Activated CD4-positive, alpha-beta T cell treated with anti-CD3 and anti-CD28 coated beads, Interleukin-2, amount 10 ng/mL, durations not matched to agents 7 days and 5 days (primary cell): ENCODE results near the gene RPL39L. TPM values are rescaled to one million over a fixed set of nuclear protein-coding genes. Genes with fewer than 3 reads are reported as not detected.

ENCODE experiments used
- CTCF ChIA-PET: fragments of 350-600 bp; sonication (Branson Sonifier 250); formaldehyde crosslinking; loops from one replicate; lab custom pipeline; 2021; ENCODE audit warnings: antibody characterized with exemption; lab: Charles Lee
- POLR2A ChIA-PET: fragments of 350-600 bp; sonication (Branson Sonifier 250); formaldehyde crosslinking; loops from one replicate; lab custom pipeline; 2021; ENCODE audit warnings: antibody characterized with exemption; lab: Charles Lee
- DNase-seq: peaks from one replicate; pipeline ENCODE4 v3.0.0-alpha.2; 2020
- H3K27ac Mint-ChIP-seq: one replicate; pipeline ENCODE4 v1.8.0; 2021; ENCODE audit warnings: mild to moderate bottlenecking, moderate library complexity, mixed read lengths
- H3K27me3 Mint-ChIP-seq: one replicate; pipeline ENCODE4 v1.8.0; 2021; ENCODE audit warnings: mixed read lengths
- H3K36me3 Mint-ChIP-seq: one replicate; pipeline ENCODE4 v1.8.0; 2021; ENCODE audit warnings: low read depth, mixed read lengths
- H3K4me1 Mint-ChIP-seq: one replicate; pipeline ENCODE4 v1.8.0; 2021; ENCODE audit warnings: mixed read lengths
- H3K4me3 Mint-ChIP-seq: one replicate; pipeline ENCODE4 v1.8.0; 2021; ENCODE audit warnings: mild to moderate bottlenecking, moderate library complexity, mixed read lengths
- H3K9me3 Mint-ChIP-seq: one replicate; pipeline ENCODE4 v1.8.0; 2021; ENCODE audit warnings: mixed read lengths
- total RNA-seq, 2 experiments: library from RNA; stranded (reverse); gene quantifications; one replicate each; pipeline ENCODE4 v1.2.3, GENCODE V29; 2021

Gene RPL39L
- total RNA-seq, 2 experiments from 2014 or later = 18.4 to 20.4 TPM

DNA sequence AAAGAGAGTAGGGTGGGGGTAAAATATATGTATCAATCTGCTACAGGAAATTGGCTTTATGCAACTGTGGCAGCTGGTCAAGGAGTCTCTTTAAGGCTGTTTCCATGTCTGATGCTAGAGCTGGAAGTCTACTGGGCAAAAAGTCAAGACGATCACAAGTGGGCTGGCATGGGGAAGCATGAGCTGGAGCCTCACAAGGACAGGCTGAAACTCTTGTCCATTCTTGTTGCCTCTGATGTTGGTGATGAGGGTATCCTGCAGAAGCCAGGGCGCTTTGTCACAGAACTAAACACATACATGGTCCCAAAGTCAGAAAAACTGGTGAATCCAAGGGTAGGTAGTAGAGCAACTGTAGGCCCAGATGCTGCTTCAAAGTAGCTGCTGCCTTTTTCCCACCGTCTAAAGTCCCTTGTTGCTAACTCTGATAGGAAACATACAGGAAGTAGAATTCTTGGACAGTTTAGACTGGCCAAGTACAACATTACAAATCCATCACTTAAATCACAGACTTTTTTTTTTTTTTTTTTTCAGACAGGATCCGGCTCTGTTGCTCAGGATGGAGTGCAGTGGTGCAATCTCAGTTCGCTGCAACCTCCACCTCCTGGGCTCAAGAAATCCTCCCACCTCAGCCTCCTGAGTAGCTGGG lies 54.2 kb downstream of the RPL39L start:
- Mint-ChIP-seq H3K4me1 (peaks cover 19% of the 10 kb centered on the region), H3K36me3 (peaks cover 30% of the 10 kb centered on the region), H3K27ac (no peak overlapping the region), H3K9me3 (peaks cover 20% of the 10 kb centered on the region), H3K27me3 (peaks cover 3% of the 10 kb centered on the region), H3K4me3 (no peak overlapping the region)
- CTCF ChIA-PET = interaction anchor here (0.6 to 0.9 kb wide), 3 partner anchors 11 to 132 kb away, joined by 3 read pairs; no protein-coding TSS in a partner anchor
- no peak for DNase-seq
- POLR2A ChIA-PET = no interaction called here

GRCh38 chr3:187084580-187084979 lies 54.7 kb downstream of the RPL39L start:
- no peak overlapping the region for H3K27ac Mint-ChIP-seq

GRCh38 chr3:187084126-187084525 lies 55.2 kb downstream of the RPL39L start:
- Mint-ChIP-seq H3K27me3 (peaks cover 1% of the 10 kb centered on the region), H3K4me3 (no peak overlapping the region), H3K9me3 (peaks cover 14% of the 10 kb centered on the region), H3K27ac (no peak overlapping the region), H3K36me3 (peaks cover 32% of the 10 kb centered on the region), H3K4me1 (peaks cover 19% of the 10 kb centered on the region)
- no peak for DNase-seq
- POLR2A ChIA-PET = no interaction called here
- CTCF ChIA-PET = interaction anchor here (0.7 to 0.8 kb wide), 2 partner anchors 23 to 47 kb away, joined by 3 read pairs; no protein-coding TSS in a partner anchor

More at GRCh38 chr3:187084580-187084979, 54.7 kb downstream of the RPL39L start:
- DNase-seq = no peak
- ChIA-PET CTCF (interaction anchor here (0.7 to 0.8 kb wide), 2 partner anchors 23 to 47 kb away, joined by 3 read pairs; no protein-coding TSS in a partner anchor), POLR2A (no interaction called here)
- peaks cover 19% of the 10 kb centered on the region for H3K4me1 Mint-ChIP-seq
- peaks cover 17% of the 10 kb centered on the region for H3K9me3 Mint-ChIP-seq
- peaks cover 1% of the 10 kb centered on the region for H3K27me3 Mint-ChIP-seq
- H3K36me3 Mint-ChIP-seq = peaks cover 31% of the 10 kb centered on the region
- no peak overlapping the region for H3K4me3 Mint-ChIP-seq

DNA sequence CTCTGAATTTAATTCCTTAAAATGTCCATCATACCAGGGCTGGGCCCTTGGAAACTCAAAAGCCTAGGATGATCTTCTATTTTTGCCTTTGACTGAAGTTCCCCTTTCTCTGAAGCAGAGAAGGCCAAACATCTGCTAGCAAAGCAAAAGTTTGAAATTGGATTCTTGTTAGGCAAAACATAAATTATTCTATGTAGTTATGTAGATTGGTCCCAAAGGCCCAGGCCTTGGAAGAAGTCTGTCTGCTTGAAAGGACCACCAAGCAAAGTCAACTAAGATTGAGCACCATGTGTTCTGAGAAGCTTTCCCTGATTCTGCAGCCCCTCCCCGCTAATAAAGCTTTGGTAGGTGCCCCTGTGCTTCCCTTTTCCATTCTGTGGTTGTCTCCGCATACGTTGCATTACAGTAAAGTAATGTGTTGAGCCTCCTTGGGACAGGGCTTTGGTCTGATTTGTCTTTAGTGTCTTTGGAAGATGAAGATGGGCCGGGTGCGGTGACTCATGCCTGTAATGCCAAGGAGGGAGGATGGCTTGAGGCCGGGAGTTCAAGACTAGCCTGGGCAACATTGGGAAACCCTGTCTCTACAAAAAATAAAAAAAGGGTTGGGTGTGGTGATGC lies 56.4 kb downstream of the RPL39L start:
- CTCF ChIA-PET = interaction anchor here (0.6 kb wide), 1 partner anchor 224 kb away, joined by 3 read pairs; no protein-coding TSS in a partner anchor
- Mint-ChIP-seq H3K9me3 (peaks cover 8% of the 10 kb centered on the region), H3K27ac (no peak overlapping the region), H3K36me3 (peaks cover 34% of the 10 kb centered on the region), H3K27me3 (peaks cover 1% of the 10 kb centered on the region), H3K4me3 (no peak overlapping the region), H3K4me1 (peaks cover 17% of the 10 kb centered on the region)
- no peak for DNase-seq
- POLR2A ChIA-PET = no interaction called here

- H3K27ac Mint-ChIP-seq = no peak overlapping the region
- ChIA-PET POLR2A (no interaction called here), CTCF (interaction anchor here (0.6 to 1.2 kb wide), 3 partner anchors 12 to 959 kb away, joined by 3 to 4 read pairs (median 3); no protein-coding TSS in a partner anchor)
- no peak for DNase-seq
- H3K4me1 Mint-ChIP-seq = peaks cover 17% of the 10 kb centered on the region
- H3K36me3 Mint-ChIP-seq = peaks cover 43% of the 10 kb centered on the region
- no peak overlapping the region for H3K4me3 Mint-ChIP-seq
- H3K9me3 Mint-ChIP-seq = no peaks in the 10 kb centered on the region
- no peaks in the 10 kb centered on the region for H3K27me3 Mint-ChIP-seq
Measured at GRCh38 chr3:187080799-187081450, 58.4 kb downstream of the RPL39L start.

DNA sequence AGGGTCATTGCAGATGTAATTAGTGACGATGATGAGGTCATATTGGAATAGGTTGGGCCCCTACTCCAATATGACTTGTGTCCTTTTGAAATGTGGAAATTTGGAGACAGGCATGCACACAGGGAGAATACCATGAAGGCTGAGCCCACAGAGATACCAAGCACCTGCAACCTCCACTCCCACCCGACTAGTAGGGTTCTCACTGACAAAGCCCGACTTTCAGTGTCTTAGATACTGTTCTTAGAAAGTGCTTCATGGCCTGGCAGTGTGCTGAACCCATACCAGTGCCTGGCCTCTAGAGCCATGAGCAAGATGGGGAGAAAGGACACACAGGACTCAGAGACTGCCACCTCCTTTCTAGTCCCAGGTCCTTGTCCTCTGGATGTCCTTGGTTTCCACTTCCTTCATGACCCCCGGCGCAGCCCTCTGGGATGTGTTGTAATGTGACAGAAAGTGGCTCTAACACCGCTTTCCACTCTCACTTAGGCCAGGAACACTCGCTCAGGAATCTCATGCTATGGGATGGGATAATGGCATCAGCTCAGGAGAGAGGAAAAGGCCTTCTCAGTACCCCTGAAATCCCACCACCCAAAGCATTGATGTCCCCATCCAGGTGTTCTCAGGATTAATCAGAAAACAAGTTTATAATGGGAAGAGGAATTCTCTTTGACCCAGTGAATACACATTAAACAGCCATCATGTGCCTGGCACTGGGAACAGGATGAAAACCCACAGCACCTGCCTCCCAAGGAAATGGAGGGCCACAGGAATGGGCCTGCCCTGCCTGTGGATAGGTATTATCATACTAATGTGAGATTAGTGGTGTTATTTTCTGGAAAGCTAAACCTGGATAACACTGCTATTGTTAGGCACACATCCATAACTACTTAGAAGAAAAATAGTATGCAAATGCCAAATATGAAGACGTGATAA lies 59.9 kb downstream of the RPL39L start:
- H3K4me1 Mint-ChIP-seq = peaks cover 9% of the 10 kb centered on the region
- ChIA-PET POLR2A (no interaction called here), CTCF (no interaction called here)
- H3K9me3 Mint-ChIP-seq = no peaks in the 10 kb centered on the region
- H3K27ac Mint-ChIP-seq = no peak overlapping the region
- no peak overlapping the region for H3K4me3 Mint-ChIP-seq
- H3K36me3 Mint-ChIP-seq = peaks cover 51% of the 10 kb centered on the region
- no peak for DNase-seq
- H3K27me3 Mint-ChIP-seq = no peaks in the 10 kb centered on the region

- POLR2A ChIA-PET = no interaction called here
- H3K4me3 Mint-ChIP-seq = no peak overlapping the region
- peaks cover 64% of the 10 kb centered on the region for H3K36me3 Mint-ChIP-seq
- no peak for DNase-seq
- H3K27me3 Mint-ChIP-seq = no peaks in the 10 kb centered on the region
- H3K4me1 Mint-ChIP-seq = peaks cover 2% of the 10 kb centered on the region
- no peak overlapping the region for H3K27ac Mint-ChIP-seq
- no peaks in the 10 kb centered on the region for H3K9me3 Mint-ChIP-seq
- CTCF ChIA-PET = interaction anchor here (0.6 kb wide), 1 partner anchor 143 kb away, joined by 3 read pairs; no protein-coding TSS in a partner anchor
Measured at GRCh38 chr3:187077537-187077936, 61.8 kb downstream of the RPL39L start.

DNA sequence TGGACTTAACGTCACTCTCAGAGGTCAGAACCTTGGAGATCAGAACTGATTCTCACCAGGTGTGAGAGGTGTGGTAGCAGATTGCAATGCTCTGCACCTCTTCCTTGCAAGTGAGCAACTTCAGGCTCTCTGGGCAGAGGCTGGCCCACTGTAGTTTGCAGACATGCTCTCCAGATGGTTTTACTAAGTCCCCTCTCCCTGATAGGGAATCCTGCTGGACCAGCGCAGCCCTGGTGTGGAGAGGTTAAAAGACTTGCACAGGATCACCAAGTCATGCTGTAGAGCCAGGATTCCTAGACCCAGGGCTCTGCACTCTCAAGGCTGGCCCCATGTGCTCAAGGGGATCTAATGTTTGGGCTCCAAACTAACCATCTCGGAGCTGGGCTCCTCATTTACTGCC lies 62.2 kb downstream of the RPL39L start:
- ChIA-PET CTCF (interaction anchor here (0.6 kb wide), 1 partner anchor 143 kb away, joined by 3 read pairs; no protein-coding TSS in a partner anchor), POLR2A (no interaction called here)
- peaks cover 63% of the 10 kb centered on the region for H3K36me3 Mint-ChIP-seq
- DNase-seq = no peak
- no peak overlapping the region for H3K27ac Mint-ChIP-seq
- H3K27me3 Mint-ChIP-seq = no peaks in the 10 kb centered on the region
- H3K9me3 Mint-ChIP-seq = no peaks in the 10 kb centered on the region
- no peak overlapping the region for H3K4me3 Mint-ChIP-seq
- H3K4me1 Mint-ChIP-seq = peaks cover 2% of the 10 kb centered on the region

DNA sequence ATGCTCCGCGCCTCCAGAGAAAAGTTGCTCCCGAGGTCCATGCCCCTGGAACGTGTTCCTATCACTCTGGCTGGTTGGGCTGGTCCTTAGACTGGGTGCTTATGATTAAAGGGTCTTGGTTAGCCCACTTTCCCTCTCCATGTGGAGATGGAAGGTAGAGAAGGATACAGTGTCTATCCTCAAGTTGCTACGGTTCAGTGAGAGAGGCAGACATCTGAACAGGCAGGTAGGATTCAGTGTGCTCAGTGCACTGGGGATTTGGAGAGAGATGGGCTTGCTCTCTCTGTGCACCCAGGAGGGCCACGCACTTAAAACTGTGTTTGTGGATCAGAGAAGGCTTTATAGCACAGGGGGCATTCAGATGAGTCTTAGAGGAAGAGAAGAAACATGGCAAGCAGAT lies 63.0 kb downstream of the RPL39L start:
- Mint-ChIP-seq H3K4me3 (no peak overlapping the region), H3K9me3 (no peaks in the 10 kb centered on the region), H3K36me3 (peaks cover 64% of the 10 kb centered on the region), H3K27me3 (no peaks in the 10 kb centered on the region), H3K27ac (no peak overlapping the region), H3K4me1 (peaks cover 3% of the 10 kb centered on the region)
- no peak for DNase-seq
- CTCF ChIA-PET = no interaction called here
- POLR2A ChIA-PET = no interaction called here

- no peak for DNase-seq
- no peaks in the 10 kb centered on the region for H3K9me3 Mint-ChIP-seq
- POLR2A ChIA-PET = no interaction called here
- no peak overlapping the region for H3K4me3 Mint-ChIP-seq
- peaks cover 11% of the 10 kb centered on the region for H3K4me1 Mint-ChIP-seq
- no peak overlapping the region for H3K27ac Mint-ChIP-seq
- H3K36me3 Mint-ChIP-seq = peaks cover 75% of the 10 kb centered on the region
- CTCF ChIA-PET = interaction anchor here (0.8 to 1.7 kb wide), 3 partner anchors 10 to 75 kb away, joined by 3 to 4 read pairs (median 4); no protein-coding TSS in a partner anchor
- no peaks in the 10 kb centered on the region for H3K27me3 Mint-ChIP-seq
Measured at GRCh38 chr3:187074846-187075245, 64.5 kb downstream of the RPL39L start.

DNA sequence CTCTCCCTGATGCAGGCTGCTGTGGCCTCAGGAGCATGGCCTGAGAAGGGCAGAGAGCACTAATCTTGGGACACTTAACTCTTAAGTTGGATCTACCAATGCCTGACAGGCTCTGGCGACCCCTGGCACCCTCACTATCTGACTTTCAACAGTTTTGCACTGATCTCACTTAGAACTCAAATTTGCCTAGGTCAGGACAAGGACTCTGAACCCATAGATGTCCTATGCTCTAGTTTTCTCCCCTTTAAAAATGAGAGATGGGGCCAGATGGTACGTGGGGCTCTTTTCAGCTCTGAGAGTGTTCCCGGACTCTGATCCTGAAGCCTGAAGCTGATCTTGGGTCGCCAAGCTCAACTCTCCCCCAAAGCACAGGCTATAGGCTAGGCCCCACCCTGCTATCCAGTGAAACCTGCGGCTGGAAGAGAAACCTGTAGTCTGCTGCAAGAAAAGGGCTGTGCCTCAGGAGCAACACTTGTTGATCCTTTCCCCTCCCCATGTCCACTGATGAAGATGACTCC lies 65.7 kb downstream of the RPL39L start:
- H3K4me1 Mint-ChIP-seq = peaks cover 15% of the 10 kb centered on the region
- H3K36me3 Mint-ChIP-seq = peaks cover 75% of the 10 kb centered on the region
- DNase-seq = no peak
- H3K27me3 Mint-ChIP-seq = no peaks in the 10 kb centered on the region
- CTCF ChIA-PET = interaction anchor here (0.9 to 1.7 kb wide), 2 partner anchors 66 to 77 kb away, joined by 4 read pairs; partner anchors contain the start of gene RPL39L
- H3K9me3 Mint-ChIP-seq = no peaks in the 10 kb centered on the region
- POLR2A ChIA-PET = interaction anchor here (0.5 kb wide), 1 partner anchor 131 kb away, joined by 7 read pairs; no protein-coding TSS in a partner anchor
- H3K27ac Mint-ChIP-seq = no peak overlapping the region
- no peak overlapping the region for H3K4me3 Mint-ChIP-seq

- Mint-ChIP-seq H3K4me1 (peaks cover 16% of the 10 kb centered on the region), H3K9me3 (no peaks in the 10 kb centered on the region), H3K4me3 (no peak overlapping the region), H3K27ac (no peak overlapping the region), H3K27me3 (no peaks in the 10 kb centered on the region), H3K36me3 (peaks cover 73% of the 10 kb centered on the region)
- ChIA-PET POLR2A (no interaction called here), CTCF (no interaction called here)
- DNase-seq = no peak
Measured at GRCh38 chr3:187072511-187072910, 66.8 kb downstream of the RPL39L start.
